NCI-H1930 (cell line): ENCODE measurements around the gene COX14.
A peak's percentile ranks its signal among the peaks of the same experiment; 100 is the strongest.
"Not testable (repeated sequence)": the region's sequence is repeated elsewhere in the genome, so short reads cannot be mapped to it uniquely, and the experiment has no call there.

Experiments used
- DNase-seq, 2 experiments: peaks; one replicate each; lab custom pipeline; 2025; lab: John Stamatoyannopoulos, UW

Gene COX14

DNA sequence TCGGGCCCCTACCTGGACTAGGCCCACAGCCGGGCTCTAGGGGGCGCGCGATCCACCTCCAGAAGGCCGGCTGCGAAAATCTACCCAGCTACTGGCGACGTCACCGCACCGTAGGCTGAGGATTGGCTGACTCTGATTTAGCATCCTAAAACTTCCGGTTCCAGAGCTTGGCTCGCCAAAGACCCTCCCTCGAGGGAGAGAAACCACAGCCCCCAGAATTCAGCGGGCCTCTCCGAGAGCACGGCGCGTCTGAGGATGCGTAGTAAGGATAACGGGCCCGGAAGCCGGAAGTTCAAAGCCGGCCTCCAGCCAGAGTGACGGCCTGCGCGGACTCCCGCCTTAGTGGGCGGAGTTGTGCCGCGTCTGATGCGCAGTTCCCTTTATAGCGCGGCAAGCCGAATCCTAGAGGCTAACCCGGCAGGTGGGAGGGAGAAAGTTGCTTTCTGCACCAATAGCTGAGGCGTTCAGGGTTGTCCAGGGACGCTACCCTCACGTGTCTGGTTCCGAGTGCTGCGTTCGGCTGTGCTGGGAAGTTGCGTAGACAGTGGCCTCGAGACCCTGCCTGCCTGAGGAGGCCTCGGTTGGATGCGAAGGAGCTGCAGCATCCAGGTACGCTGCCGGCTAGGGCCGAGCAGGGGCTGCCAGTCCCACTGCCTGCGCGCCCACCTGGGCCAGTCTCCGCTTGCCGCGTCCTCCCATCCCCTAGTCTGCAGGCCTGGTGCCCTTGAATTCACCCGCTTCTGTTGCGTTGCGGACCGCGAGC is at the start of gene COX14:
TSS of gene COX14 (plus strand) at position 544 of the 763 bp plus-strand sequence. CDS start 7,808 bp downstream, outside the sequence.
- peak; percentile 99 for DNase-seq

- no peak for DNase-seq
Measured at GRCh38 chr12:50062728-50063460, 49.1 kb upstream of the COX14 start.

GRCh38 chr12:50065726-50066310 is 46.2 kb upstream of the COX14 start:
- no peak for DNase-seq

DNA sequence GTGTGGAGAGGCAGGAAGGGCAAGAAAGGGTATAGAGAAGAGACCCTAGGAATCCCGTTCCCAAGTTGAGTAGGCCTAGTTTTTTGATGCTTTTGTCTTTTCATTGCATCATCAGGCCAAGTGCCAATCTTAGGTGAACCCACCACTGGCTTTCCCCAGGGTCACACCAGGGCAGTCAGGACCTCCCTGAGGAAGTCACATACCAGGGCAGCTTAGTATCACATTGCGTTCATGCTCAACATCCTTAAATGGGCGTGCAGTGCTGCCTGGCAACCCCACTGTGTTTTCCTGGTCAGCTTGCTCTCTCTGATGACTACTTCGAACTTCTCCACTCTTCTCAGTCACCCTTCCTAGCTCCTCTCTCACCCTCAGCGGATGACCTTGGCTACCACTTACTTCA is 45.6 kb upstream of the COX14 start:
- DNase-seq, result no peak

DNA sequence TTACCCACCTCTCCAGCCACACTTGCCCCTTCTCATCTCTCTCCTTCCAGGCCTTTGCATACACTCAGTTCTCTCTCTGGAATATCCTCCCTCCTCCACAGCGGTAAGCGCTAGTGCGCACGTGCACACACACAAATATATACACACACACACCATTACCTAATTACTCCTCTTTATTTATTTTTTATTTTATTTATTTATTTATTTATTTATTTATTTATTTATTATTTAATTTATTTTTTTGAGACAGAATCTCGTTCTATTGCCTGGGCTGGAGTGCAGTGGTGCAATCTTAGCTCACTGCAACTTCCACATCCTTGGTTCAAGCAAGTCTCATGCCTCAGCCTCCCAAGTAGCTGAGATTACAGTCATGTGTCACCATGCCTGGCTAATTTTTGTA is 43.0 kb upstream of the COX14 start:
- DNase-seq, result no peak

DNA sequence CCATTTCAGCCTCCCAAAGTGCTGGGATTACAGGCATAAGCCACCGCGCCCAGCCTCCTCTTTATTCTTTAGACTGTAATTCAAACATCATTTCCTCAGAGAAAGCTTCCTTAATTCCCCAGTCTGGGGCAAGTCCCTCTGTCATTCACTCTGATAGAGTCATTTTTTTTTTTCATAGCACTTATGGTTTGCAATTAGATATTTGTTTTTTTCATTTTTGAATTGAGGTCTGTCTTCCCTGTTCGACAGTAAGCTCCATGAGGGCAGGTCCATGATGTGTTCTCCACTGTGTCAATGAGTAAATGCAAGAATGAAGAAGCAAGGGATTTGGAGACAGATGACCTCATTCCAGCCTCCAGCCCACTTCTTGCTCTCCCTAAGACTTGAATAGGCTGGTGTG is 42.5 kb upstream of the COX14 start:
- DNase-seq, result no peak

DNA sequence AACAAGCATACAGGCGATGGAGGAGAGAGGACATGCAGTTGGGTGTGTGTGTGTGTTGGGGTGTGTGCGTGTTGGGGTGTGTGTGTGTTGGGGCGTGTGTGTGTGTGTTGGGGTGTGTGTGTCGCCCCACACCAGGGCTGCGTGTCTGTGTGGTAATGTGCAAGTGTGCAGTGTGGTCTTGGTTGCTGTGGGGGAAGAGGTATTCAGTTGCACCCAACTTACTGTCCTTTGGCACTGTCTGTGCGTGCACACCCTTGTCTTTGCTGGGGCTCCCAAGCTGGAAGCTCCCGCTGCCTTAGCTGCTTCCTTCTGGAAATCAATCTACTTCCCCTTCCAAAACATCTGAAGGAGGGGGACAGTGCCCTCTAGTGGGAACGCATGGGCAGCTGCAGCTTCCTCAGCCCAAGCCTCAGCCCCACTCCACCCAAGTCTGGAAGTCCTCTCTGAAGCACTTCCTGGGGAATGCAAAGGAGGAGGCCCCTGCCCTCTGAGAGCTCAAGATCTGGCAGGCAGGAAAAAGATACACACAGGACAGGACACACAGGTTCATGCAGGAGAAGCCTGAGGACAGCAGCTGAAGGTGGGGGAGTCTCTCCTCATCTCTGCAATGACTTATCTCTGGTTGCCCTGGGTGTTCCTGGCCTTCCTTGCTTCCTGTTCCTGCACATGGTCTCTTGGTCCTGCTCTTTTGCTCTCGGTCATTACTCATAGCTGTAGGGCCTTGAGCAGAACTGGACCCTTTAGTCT is 41.5 kb upstream of the COX14 start:
- peak; percentile 20 to 46 for DNase-seq

DNA sequence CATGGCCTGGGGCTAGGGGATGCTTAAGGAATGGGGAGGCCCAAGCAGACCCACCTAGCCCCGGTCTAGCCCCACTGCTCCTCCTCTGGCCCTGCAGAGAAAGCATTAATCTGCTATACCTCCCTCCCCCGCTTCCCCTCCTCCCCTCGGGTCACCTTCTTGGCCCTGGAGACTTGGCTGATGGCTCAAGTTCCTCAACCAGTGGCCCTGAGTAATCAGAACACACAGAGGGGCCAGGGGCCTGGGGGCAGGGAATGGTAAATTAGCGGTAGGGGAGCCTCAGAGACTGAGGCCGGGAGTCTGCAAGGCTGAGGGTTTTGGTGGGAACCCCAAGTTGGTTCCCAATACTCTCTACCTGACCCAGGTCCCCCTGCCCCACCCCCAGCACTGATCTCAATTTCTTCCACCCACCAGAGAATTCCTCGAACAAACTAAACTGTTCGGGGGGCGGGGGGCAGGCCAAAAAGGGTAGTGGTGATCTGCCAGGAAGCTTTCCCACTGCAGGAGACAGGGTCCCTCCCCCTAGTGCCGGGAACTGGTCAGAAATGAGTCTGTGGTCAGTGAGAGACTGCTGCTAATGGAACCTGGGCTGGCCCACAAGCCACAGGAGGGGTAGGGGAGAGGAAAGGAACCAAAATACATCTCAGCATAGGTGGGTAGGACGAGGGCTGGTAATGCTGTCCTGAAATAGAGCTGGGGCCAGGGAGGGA is 39.7 kb upstream of the COX14 start:
- DNase-seq, result no peak

GRCh38 chr12:50073206-50073605 is 38.8 kb upstream of the COX14 start:
- no peak for DNase-seq

GRCh38 chr12:50073712-50074111 is 38.3 kb upstream of the COX14 start:
- no peak for DNase-seq

DNA sequence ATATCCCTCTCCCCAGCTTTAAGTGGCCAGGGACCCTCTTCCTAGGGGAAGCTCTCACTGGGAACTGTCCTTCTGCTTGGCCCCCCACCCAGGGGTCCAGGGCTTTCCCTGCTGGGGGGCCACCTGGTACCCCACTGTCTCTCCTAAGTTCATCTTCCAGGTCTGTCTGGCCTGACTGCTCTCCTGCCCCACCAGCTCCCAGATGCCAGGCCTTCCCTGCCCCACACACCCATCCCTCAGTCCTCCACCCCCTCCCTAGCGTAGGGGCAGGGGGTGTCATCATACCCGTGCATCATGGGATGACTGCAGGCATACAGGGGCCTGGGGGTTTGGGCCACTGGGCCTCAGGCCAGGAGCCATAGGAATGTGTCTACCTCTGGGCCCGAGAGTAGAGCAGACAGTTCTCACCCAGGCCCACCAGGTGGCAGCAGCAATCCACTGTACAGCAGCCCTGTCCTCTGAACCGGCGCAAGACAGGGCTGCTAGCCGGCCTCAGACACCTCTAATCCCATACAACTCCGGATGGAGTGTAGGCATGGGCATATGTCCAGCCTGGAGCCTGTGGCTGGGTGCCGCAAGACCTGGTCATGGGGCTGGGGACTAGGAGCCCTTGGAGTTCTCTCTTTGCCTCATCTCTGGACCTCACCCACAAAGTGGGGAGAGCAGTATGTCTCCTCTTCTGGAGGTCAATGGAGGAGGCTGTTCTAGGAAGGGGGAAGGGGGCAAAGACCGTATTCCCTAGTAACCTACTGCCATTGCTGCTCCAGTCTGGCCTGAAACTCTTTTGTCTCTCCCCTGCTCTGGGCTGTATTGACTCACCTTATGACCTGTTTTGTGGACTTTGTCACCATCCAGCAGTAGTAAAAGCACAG is 36.9 kb upstream of the COX14 start:
- peak; percentile 15 to 69 for DNase-seq

DNA sequence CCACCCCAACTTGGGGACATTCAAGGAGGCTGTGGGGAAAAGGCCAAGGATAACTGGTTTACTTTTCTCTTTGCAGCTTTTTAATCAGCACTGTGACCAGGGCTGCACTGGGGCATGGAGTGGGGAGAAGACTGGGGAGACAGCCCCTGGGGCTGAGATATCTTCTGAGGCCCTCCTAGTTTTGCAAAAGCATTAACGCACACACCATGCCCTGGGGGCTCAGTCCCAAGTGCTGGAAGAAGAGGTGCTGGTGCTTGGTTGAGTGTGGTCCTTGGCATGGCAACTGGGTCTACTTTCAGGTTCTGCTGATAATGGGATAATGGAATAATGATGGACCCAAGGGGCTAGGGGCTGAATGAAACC is 36.2 kb upstream of the COX14 start:
- DNase-seq, result no peak

GRCh38 chr12:50077099-50077498 is 34.9 kb upstream of the COX14 start:
- no peak for DNase-seq

- DNase-seq, result no peak
Measured at GRCh38 chr12:50078281-50078680, 33.8 kb upstream of the COX14 start.

DNA sequence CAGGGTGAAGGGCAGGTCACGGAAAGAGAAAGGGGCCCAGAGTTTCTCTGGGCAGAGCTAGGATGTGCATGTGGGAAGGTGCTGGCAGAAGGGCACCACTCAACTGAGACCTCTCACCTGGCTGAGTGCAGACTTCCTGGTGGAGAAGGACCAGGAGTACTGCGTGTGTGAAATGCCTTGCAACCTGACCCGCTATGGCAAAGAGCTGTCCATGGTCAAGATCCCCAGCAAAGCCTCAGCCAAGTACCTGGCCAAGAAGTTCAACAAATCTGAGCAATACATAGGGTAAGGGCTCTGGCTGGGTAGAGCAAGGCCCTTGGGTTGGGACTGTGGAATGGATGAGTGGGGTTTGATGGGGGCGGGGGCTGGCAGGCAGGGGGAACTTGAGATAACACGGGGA is 32.3 kb upstream of the COX14 start:
- no peak for DNase-seq

DNA sequence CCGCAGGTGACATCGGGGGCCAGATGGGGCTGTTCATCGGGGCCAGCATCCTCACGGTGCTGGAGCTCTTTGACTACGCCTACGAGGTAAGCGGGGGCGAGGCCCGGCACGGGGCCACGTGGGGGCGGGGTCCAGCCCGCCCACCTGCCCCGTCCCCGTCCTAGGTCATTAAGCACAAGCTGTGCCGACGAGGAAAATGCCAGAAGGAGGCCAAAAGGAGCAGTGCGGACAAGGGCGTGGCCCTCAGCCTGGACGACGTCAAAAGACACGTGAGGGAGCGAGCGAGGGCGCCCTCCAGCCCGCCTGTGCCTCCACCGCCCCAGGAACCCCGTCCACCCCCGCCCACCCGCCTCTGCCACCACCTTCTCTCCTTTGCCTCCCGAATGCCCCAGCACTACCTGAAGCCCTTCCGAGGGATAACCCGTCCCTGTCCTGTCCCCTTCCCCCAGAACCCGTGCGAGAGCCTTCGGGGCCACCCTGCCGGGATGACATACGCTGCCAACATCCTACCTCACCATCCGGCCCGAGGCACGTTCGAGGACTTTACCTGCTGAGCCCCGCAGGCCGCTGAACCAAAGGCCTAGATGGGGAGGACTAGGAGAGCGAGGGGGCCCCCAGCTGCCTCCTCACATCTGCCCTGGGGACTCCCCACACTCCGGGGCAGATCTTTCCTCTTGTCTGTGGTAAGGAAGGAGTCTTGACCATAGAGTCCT is 30.8 kb upstream of the COX14 start:
- DNase-seq, result no peak

GRCh38 chr12:50082644-50083043 is 29.4 kb upstream of the COX14 start:
- DNase-seq, result no peak

GRCh38 chr12:50083301-50083700 is 28.7 kb upstream of the COX14 start:
- DNase-seq, result no peak

DNA sequence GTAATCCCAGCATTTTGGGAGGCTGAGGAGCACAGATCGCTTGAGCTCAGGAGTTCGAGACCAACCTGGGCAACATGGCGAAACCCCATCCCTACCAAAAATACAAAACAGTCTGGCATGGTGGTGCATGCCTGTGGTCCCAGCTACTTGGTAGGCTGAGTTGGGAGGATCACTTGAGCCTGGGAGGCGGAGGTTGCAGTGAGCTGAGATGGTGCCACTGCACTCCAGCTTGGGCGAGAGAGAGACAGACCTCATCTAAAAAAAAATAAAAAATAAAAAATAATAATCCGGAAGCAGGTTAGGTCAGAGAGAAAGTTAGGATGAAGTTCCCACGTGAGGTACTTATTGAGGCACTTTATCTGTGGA is 27.6 kb upstream of the COX14 start:
- not testable (repeated sequence) for DNase-seq
